Measurements from ENCODE around the gene USH1G.

USH1G gene

DNA sequence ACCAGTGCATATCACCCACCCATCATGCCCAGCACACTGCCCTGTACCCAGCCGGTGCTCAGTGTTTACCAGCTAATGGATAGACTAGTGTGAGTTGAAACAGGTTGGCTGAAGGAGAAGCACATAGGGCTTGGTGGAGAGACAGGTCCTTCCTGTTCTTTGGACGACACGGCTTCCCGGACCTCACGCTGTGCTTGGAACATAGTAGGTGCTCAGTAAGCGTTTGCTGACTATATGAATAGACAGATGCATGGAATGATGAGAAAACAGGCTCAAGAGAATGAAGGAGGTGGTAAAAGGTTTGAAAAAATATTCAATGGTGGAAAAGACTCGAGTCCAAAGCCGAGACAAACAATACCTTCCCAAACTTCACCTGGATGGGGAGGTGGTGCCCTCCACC, 22.8 kb downstream of the USH1G start:
- no peak for DNase-seq

DNA sequence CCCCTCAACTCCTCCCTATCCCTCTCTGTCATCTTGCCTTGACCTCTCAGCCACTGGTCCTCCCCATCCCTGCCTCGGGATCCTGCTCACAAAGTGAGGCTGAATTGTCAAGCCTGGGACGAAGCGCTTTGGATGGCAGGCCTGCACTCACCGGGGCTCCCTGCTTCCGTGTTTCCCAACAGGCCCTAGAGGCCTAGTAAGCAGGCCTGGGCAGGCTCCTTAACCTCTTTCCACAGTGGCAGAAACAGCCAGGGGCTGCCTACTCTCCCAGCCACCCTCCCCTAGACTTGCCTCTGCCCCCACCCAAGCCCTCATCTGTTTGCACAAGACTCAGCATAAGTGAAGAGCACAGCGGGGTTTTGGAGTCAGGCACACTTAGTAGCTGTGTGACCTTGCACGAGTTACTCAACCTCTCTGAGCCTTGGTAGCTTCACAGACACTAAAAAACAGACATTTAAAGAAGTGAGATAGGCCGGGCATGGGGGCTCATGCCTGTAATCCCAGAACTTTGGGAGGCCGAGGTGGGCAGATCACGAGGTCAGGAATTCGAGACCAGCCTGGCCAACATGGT, 24.6 kb downstream of the USH1G start:
- no peak for DNase-seq

DNA sequence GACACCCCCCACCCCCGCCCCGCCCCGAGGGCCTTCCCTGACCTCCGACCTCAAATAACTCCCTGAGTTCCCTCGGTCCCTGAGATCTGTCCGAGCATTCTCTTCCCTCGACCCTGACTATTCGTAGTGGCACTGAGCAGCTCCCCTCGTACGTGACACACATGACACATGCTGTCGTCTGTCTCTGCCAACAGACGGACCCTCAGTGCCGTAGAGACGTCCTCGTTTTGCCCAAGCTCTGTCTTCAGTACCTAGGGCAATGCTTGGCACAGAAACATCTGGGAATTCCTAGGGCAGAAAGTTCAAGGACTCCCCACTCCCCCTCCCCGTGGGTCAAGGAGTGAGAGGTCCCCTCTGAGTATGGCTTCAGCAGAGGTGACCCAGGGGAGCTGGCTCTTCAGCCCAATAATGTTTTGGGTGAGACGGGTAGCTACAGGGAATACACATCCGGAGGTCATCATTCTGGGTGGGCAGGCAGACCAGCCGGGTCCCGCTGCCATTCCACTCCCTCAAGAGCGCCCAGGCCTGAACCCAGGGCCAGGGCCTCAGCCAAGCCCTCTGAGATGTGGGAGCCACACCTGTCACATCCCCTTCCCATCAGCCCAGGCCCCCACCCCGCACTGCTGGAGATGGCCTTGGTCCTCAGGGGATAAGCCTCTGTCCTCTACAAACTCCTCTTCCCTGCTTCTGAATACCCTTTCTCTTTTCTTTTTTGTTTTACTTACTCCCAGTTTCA, 29.0 kb downstream of the USH1G start:
- DNase-seq = no peak

DNA sequence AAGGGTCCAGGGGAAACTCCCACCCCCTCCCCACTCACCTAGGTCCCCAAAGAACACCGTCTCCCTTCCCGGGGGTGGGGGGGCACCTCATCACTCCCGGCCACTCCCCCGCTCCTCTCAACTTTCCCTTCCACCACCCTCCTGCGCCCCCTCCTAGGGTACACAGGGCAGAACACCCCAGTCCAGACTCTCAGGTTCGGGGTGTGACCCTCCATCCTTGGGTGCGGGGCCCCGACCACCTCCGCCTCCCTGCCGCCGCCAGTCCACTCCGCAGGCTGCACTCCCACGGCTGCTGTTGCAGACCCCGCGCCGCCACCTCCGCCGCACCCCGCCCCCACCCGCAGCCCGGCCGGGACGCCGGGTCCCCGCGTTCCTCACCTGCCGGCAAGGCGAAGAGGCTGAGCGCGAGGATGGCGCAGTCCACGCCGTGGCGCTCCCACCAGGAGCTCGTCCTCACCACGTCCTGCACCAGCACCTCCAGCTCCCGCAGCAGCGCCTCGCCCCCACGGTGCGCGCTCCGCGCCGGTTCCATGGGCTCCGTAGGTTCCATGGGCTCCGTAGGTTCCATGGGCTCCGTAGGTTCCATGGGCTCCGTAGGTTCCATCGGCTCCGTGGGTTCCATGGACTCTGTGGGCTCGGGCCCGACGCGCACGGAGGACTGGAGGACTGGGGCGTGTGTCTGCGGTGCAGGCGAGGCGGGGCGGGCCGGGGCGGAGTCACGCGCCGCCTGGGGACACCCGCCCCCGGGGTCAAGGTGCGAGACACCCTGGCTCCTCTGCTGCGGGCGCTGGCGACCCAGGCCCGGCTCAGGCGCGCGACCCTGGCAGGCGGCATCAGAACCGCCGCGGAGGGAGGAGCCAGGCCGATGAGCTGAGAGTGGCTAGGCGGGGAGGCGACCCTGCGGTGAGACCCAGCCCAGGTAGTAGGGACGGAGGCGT, 29.8 kb downstream of the USH1G start, which contains the start of gene FADS6:
Gene FADS6, minus strand, starts transcription at position 660 of the 938 bp plus-strand sequence. Its CDS starts 38 bp downstream, at position 622.
- DNase-seq = no peak

DNA sequence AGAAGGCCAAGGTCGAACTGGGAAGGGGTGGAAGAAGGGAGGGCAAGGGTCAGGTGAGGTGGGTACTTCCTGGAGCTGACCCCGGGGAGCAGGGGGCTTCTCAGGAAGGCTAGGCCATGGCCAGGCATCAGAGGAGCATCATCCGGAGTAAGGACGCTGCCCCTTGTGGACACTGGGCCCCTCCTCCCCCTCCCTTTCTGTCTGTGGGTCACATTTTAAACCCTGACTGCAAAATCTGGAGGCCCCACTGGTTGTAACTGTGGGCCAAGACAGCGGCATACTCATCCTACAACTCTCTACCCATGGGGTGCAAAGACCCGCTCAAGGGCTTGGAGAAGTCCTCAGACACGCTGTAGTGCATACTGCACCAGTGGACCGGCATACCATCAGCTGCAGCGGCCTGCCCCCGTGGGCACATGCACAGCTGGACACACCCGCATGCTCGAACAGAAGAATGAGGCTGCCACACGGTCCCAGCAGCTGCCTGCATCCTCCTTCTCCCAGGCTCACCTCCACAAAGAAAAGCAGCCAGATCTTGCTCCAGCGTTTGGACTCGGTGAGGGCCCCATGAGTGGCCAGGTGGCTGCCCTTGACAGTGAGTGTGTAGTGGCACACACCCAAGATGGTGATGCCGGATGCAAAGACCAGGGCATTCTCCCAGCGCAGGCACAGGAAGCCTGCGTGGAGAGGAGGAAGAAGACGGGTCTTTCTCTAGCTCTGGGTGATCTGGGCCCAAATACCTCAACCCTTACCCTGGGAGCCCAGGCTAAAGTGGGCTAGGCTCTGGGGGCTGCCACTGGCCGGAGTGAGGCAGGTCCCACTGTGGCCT, 30.8 kb downstream of the USH1G start:
- DNase-seq = no peak

DNA sequence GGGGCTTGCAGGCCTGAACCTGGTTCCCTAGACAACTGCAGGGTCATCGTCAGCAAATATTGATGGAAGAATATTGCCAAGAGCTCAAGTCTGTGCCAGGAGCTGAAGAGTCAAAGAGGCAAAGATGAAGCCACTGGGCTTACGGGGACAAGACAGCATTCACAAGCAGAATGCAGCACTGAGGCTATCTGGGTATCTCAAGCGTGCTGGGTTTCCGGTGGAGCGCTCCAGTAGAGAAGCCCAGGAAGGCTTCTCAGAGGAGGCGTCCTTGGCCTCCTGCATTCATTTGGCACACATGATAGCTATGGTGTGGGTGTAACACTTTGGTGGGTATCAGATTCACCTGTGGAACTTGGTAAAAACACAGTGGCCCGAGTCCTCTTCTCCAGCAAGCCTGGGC, 32.5 kb downstream of the USH1G start:
- DNase-seq = no peak

DNA sequence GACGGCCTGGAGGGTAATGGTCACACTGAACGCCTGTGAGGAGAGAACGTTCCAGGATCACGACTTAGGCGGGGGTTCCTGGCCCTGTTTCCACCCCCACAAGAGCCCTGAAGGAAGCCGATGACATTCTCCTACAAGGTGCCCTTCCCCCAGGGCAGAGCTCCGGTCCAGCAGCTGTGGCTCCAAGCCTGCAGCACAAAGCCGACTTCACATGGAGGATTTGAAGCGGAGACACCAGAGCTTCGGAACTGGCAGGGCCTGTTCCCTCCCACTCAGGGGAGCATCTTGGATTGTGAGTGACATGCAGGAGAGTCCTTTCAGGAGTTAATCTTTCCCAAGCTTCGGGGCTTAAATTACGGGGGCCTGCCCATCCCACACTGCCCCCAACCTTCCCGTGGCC, 34.6 kb downstream of the USH1G start:
- DNase-seq = no peak

DNA sequence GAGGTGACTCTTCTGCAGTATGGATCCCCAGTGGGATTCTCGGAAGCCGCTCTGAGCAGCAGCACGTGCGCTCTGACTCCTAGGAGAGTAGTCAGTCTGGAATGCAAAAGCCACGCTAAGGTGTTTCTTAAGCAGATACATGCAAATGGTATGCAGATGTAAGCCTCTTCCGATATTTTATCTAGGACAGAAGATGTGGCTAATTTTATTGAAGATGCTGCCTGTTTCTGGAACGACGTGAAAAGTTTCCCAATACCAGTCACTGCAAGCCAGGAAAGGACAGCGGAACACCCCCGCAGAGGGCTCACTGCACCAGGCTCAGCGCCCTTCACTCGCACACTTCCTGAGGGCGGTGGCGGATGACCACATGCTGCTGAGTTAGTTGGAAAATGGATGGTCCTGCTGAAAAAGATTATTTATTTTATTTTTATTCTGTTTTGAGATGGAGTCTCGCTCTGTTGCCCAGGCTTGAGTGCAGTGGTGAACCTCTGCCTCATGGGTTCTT, 39.8 kb downstream of the USH1G start:
- no peak for DNase-seq

DNA sequence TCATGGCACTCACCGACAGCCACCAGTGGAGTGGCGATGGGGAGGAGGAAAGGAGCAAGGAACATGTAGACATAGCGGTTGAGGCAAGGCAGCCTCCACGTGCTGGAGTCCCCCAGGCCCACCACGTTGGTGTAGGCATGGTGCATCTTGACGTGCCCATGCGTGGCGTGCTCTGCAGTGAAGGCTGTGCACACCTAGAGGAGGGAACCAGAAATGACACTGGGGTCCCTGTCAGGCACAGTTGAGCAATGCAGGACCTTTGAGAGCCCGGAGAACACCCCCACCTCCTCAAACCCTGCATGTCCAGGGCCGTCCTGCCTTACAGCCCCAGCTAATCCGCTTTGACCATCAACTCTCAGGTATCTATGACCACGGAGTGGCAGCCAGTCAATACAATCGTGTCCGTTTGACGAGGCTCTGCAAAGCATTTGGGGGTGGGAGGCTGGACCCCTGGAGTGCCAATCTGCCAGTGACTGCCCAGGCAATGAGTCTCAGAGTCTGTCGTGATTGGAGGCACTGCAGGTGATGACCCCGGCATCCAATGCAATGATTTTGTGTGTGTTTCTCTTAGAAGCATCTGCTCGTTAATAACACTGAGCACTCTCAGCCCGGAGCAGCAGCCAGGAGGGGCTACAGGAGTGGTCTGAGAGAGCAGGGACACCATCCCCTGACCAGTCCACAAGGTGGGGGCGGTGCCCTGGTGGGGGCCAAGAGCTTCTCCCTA, 40.4 kb downstream of the USH1G start:
- DNase-seq = no peak

DNA sequence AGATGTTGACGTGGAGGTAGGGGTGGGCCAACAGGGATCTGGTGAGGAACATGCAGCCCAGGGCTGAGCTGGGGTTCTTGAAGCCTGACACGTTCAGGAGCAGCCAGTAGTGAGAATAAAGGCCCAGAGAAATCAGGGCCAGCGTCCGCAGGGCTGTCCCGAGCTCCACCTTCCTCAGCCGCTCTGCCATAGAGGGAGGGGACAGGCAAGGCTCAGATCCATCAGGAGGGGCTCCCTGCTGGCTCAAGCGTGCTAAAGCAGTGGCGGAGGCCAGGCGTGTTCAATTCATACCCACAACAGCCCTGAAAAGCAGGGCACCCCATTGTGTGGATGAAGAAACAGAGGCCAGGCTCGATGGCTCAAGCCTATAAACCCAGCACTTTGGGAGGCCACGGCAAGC, 42.0 kb downstream of the USH1G start:
- DNase-seq = no peak

DNA sequence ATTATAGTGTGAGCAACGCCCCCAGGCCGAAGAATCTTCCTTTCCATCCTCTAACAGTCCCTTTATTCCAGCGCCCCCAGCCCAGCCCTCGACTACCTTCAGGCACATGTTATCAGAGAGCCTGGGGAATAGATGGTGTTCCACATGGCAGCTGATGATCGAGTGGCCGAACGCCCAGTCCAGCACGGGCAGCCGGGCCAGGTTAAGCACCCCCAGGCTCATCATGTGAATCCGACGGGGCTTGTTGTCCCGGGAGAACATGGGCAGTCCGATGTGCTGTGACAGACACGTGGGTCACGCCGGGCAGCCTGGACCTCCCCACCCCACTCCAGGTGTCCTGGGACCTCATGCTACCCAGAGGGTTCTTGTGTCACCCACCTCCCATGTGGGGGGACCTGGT, 43.7 kb downstream of the USH1G start:
- no peak for DNase-seq

DNA sequence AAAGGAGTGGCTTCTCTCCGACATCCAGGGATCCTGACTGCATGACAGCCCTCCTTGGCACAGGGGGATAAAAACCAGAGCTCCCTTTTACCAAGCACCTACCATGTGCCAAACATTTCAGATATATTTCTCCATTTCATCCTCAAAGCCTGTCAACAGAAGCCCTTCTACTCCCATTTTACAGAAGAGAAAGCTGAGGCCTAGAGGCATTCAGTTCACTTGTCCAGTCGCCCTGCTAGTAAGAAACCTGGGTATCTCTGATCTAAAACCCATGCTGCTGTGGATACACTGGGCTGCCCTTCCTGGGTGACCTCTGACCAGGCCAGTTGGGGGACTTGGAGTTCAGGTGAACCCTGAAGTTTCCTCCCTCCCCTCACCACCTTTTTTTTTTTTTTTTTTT, 44.4 kb downstream of the USH1G start:
- DNase-seq = no peak

DNA sequence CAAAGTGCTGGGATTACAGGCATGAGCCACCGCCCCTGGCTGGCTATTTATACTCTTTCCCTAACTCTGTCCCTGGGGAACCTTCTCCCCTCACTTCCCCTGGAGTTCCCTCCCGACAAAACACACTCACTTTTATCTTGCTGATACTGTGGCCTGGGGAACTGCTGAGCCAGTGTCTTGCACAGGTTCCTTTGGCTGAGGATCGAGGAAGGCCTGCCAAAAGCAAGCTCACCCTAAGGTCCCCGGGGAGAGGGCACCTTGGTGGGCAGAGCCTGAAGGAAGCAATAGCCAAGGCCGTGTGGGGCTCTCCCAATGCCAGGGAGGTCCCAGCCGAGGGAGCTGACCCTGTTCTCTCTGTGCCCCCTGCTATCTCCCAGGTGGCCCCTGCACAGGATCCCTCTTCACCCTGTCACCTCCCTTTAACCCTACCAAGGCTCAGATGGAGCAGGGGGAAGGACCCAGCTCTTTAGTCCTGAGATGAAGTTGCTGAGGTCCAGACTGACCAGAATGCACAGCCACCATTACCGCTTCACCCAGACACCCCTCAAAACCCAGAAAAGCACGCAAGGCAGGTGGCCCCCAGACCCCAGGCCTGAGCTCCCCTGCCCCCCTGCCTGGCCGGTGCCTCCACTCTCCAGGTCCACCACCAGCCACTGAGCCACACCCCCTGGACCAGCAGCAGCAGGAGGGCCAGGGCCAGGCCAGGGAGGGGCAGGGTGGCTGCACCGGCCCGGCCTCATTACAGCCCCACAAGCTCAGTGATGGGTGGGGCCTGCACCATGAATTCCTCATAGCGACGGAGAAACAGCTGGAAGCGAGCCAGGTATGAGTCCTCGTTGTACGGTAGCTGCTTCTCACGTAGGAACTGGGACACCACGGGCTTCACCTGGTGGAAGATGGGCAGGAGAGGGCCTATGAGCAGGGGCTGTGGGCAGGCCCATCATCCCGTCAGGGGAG, 45.2 kb downstream of the USH1G start:
- no peak for DNase-seq

DNA sequence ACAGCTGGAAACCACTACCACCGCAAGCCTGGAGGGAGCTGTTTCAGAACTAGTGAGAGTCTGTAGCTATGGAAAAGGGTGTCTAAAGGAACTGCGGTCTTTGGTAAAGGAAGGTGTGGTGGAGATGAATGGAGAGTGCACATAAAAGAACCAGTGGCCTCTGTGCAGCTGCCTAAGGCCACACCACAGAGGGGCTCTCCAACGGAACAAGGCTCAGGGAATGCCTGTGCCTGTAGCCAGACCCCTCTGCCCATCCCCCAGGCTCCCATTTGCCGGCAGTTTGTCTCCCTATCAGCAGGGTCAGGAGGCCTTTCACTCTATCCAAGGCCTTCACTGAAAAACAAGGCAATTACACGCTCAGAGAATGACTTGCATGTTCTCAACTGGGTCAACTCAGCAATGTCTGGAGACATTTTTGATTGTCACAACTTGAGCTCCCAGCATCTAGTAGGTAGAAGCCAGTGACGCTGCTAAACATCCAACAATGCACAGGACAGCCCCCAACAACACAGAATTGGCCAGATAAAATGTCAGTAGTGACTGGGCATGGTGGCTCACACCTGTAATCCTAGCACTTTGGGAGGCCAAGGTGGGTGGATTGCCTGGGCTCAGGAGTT, 47.0 kb downstream of the USH1G start:
- no peak for DNase-seq

DNA sequence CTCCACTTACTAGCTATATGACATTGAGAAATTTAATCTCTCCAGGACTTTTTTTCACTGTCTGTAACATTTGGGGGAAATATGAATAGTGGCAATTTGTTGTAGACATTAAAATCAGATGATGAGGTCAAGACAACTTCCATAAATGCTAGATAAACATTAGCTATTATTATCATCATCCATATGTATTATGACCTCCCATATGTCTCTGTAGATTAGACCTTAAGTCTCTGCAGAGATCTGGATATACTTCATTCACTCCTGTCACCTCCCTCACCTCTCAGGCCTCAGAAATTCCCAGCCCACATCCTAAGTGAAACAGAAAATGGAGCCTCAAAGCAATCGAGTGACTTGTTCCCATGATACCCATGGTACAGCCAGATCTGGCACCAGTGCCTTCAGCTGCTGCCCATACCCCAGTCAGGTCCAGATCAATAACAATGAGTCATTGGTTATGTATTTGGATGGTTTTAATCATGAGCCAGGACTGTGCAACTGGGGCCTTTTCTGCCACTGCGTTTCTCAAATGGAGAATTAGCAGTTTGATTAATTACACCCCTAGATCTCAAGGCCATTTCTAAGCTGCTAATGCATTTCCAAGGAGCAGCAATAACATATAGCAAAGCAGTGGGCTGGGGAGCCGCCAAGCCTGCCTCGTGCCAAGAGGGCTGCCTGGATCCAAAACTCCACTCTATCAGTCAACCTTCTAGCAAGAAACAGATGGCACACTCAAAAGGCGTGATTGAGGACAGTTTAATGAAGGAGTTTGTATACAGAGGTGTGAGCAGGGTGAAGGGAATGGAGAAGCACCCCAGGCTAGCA, 47.7 kb downstream of the USH1G start:
- DNase-seq = no peak

DNA sequence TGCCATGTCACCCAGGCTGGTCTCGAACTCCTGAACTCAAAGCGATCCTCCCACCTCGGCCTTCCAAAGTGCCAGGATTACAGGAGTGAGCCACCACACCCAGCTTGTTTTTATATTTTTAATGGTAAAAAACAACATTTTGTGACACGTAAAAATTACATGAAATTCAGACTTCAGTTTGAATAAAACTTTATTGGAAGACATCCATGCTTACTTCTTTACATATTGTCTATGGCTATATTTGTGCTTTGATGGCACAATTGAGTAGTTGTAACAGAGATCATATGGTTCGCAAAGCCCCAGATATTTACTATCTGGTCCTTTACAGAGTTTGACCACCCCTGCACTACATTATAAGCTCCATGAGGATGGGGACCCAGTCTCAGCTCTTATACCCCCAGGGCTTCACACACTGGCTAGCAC, 48.4 kb downstream of the USH1G start:
- no peak for DNase-seq

DNA sequence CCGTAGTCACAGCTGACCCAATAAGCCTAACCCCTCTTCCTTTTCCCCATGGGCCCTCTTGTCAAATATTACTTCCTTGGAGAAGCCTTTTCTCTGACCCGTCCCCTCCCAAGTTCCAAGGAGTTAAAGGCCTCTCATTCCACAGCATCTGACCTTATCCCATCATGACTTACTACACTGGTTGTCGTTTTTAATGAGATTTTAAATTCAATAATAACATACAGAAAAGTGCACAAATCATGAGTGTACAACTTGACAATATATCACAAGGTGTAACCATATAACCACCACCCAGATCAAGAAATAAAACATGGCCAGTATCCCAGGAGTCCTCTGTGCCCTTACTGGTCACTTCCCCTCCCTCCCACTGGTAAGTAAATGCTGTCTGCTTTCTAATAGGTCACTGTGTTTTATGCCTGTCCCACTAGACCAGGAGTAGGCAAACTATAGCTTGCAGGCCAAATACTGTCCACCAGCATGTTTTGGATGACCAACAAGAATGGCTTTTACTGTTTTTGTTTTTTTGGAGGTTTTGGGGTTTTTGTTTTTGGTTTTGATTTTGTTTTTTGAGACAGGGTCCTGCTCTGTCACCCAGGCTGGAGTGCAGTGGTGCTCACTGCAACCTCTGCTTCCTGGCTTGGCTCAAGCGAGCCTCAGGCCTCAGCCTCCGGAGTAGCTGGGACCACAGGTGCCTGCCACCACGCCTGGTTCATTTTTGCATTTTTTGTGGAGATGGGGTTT, 49.0 kb downstream of the USH1G start:
- DNase-seq = no peak

All from KG1 (cell line).